Fibroblast of skin of scalp (primary cell): Measurements from ENCODE around the gene KRTAP10-3. TPM values are rescaled to one million over a fixed set of nuclear protein-coding genes. Genes with fewer than 3 reads are reported as not detected.
"Not testable (repeated sequence)": the region's sequence is repeated elsewhere in the genome, so short reads cannot be mapped to it uniquely, and the experiment has no call there.

Experiments used
- DNase-seq: peaks from one replicate; pipeline ENCODE4 v3.0.0-alpha.2; 2013
- polyA plus RNA-seq, 2 experiments: library from polyadenylated mRNA; unstranded; fragments of 120-200 nt; gene quantifications; one replicate each; pipeline ENCODE4 v1.2.1, GENCODE V29; 2013; ENCODE audit not compliant: insufficient read length in 2 of 2

The KRTAP10-3 gene
- not detected for polyA plus RNA-seq (2013, experiment 1 of 2; ENCODE audit: insufficient read length)
- polyA plus RNA-seq (2013, experiment 2 of 2; ENCODE audit: insufficient read length) = not detected

- DNase-seq = no peak
These were observed at the start of gene KRTAP10-3 for GRCh38 chr21:44558695-44559094. KRTAP10-3 (minus strand) TSS chr21:44558795; CDS start chr21:44558715, 80 bp downstream.

DNA sequence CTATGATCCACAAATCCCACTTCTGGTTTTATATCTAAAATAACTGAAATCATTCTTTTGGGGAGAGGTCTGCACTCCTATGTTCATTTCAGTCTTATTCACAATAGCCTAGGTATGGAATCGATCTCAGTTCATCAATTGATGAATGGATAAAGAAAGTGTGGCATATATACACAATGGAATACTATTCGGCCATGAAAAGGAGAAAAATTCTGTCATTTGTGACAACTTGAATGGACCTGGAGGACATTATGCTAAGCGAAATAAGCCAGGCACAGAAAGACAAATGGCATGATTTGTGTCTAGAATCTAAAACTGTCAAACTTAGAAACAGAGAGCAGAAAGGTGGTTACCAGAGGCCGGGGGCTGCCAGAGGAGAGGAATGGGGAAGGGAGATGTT, 47.9 kb upstream of the KRTAP10-3 start:
- DNase-seq = no peak

- no peak for DNase-seq
These were observed 45.3 kb upstream of the KRTAP10-3 start for GRCh38 chr21:44603911-44604310.

DNA sequence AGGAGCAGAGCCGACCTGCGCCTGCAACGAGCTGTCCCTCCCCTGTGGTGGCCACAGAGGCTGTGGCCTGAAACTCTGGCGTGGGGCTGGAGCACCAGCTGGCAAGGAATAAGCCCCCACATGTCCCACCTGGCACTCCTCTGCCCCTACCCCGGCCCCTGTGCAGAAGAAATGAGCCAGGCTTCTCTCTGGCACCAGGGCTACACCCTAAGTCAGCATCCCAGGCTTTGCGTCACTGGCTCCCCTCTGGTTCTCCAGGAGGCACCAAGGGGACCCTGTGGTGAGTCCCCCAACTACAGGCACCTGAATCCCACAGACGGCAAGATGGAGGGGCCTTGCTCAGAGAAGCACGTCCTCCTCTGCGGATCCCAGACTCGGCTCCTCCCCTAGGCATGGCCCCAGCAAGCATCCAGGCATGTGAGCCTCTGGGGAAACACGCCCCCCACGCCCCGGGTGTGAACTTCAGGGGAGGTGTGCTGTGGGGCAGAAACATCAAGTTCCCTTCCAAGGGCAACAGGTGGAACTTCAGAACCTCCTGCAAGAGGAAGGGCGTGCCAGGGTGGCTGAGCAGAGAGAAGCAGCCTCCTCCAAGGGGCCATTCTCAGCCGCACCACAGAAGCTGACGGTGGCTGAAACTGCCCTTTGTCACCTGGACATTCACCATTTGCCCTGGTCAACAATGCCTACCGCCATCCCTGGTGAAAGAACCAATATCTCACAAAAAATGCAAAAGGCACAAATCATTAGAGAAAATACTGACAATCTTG, 44.7 kb upstream of the KRTAP10-3 start:
- DNase-seq = no peak

DNA sequence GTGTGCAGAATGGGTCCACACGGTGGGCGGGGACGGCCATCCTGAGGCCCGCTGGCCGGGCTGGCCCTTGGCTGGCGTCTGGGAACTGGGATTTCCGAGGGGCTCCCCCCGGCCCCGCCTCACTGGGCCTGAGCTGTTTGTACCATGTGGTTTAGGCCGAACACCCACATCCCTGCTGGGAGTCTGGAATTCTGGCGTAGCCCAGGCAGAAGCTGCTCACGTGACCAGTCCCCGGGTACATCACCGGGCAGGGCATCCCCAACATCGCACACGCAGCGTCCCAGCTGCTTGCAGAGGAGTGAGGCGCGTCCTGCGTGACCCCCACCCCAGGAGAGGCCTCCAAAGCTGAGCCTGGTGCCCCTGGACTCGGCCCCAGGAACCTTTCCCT, 43.9 kb upstream of the KRTAP10-3 start:
- DNase-seq = no peak

DNA sequence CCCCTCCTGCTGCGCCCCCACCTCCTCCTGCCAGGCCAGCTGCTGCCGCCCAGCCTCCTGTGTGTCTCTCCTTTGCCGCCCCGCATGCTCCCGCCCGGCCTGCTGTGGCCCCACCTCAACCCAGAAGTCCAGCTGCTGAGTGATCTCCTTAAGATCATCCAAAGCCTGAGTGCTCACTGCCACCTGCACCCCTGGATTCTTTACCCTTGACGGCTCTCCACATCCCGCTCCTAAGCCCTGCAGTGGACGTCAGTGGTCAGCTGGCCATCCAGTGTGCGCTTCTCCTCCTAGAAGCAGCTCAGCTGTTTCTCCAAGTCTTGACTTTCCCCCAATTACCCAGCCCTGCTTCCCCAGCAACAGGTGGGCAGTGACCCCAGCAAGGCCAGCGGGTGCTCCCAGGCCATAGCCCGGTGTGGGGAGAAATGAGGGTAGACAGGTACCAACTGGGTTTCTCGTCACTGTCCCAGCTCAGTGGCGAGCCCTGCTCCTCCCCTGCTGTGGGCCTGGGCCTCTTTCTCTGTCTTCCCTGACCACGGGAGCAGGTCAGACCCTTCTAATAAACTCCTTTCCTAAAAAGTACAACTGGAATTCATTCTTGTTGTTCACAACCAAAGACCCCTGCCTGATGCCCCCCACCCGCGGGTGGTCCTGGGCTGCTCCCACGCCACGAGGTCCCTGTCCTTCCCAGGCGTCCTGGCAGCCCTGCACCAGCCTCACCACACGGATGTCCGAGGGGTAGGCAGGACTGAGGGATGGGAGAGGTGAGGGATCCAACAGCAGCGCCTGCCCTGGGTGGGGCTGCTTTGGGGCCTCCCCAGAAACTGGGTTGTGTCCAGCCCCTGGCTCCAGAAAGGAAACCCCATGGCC, 43.2 kb upstream of the KRTAP10-3 start:
- no peak for DNase-seq

DNA sequence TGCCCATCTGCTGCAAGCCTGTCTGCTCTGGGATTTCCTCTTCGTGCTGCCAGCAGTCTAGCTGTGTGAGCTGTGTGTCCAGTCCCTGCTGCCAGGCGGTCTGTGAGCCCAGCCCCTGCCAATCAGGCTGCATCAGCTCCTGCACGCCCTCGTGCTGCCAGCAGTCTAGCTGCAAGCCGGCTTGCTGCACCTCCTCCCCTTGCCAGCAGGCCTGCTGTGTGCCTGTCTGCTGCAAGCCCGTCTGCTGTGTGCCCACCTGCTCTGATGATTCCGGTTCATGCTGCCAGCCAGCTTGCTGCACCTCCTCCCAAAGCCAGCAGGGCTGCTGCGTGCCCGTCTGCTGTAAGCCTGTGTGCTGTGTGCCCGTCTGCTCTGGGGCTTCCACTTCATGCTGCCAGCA, 42.5 kb upstream of the KRTAP10-3 start:
- not testable (repeated sequence) for DNase-seq

DNA sequence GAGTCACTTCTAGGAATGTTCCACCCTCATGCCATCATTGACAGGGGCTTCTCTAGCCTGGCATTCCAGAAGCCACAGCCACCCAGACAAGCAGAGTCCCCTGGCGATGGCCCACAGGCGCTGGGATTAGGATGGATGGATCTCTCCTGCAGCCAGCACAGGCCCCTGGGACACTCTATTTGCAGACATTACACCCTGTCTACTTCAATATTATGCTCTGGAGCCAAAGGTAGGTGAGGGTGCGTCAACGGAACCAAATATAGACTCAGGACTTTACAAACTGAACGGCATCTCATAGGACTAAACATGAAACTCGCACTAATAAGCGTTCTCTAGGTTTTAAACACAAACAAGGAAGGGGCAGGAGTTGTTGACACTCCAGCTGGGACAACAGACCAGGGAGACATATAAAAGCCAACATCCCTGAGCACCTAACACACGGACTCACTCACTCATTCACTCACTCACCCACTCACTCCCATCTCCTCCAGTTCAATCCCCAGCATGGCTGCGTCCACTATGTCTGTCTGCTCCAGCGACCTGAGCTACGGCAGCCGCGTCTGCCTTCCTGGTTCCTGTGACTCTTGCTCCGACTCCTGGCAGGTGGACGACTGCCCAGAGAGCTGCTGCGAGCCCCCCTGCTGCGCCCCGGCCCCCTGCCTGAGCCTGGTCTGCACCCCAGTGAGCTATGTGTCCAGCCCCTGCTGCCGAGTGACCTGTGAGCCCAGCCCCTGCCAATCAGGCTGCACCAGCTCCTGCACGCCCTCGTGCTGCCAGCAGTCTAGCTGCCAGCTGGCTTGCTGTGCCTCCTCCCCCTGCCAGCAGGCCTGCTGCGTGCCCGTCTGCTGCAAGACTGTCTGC, 41.8 kb upstream of the KRTAP10-3 start, which contains the start of gene KRTAP10-7:
Gene KRTAP10-7 (plus strand): TSS at position 480 of the 861 bp plus-strand sequence. CDS start 25 bp downstream, at position 505.
- DNase-seq = not testable (repeated sequence)

DNA sequence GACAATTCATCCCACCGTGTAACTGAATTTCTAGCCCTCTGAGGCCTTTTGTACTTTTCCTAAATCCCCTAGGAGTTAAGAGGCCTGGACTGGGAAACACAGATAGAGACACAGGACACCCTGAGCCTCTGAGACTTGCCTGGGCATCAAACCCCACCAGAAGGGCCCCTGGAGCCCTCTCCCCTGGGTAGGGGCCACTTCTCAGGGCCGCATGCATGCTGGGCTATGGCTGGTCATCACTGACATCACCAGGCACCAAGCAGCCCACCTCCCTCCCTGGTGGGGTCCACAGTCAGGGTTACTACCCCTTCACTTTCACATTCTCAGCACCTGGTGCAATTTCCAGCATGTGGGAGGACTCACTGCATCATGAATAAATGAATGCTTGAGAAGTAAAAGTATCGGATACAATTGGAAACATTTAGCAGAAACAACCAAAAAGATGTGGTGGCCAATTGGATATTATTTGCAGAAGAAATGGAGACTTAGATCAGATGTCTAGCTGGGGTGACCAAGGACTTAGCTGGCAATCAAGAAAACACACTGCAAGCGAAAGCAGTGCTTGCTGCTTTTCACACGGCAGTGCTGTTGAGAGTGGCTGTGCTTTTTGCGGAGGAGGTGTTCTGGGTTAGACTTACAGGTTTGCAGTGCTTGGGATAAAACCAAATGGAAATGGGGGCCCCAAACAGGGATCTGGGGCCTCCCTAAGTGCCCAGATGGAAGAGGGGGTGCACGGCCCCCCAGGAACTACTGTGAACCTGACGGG, 40.9 kb upstream of the KRTAP10-3 start:
- DNase-seq = no peak

DNA sequence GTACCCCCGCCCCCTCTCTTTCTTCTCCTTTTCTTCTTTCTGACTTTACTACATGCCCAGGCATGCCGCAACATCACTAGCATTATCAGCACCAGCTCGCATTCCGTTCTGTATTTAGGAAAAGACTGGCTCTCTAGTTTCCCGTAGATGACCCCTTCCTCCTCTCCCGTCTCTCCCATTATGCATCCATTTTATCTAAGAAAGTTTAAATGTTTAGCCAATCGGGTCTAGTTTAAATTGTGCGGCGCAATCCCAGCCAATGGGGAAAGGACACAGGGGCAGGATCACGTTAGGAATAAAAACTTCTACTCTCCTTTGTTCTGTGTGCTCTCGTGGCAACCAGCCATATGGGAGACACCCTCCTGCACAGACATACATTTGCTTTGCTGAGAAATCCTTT, 39.5 kb upstream of the KRTAP10-3 start:
- DNase-seq = no peak

- no peak for DNase-seq
These were observed 37.6 kb upstream of the KRTAP10-3 start for GRCh38 chr21:44596068-44596725.

- no peak for DNase-seq
These were observed 36.9 kb upstream of the KRTAP10-3 start for GRCh38 chr21:44595524-44595923.

DNA sequence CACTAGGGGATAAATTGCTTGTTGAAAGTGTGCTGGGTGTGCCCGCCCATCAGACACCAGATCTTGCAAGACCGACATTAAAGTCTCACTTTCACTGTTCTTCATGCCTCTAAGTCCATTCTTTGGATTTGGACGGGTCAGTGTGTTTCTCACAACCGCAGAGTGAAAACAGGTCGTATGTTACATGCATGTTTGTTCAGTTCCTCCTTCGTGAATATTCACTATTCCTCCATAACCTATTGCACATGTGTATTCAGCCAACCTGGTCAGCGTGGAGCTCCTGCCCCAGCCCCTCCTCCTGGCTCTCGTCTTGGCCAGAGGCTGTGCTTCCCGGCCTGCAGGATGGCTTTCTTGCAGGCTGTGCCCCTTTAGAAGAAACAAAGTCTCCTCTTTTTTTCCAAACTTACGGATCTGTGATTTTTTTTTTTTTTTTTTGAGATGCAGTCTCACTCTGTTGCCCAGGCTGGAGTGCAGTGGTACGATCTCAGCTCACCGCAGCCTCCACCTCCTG, 35.9 kb upstream of the KRTAP10-3 start:
- DNase-seq = no peak

GRCh38 chr21:44593598-44594405, 35.2 kb upstream of the KRTAP10-3 start:
- no peak for DNase-seq

- DNase-seq = no peak
These were observed 34.1 kb upstream of the KRTAP10-3 start, which contains the start of gene KRTAP10-6 for GRCh38 chr21:44592446-44593311. KRTAP10-6 (minus strand) TSS chr21:44592505; CDS start chr21:44592484, 21 bp downstream.

DNA sequence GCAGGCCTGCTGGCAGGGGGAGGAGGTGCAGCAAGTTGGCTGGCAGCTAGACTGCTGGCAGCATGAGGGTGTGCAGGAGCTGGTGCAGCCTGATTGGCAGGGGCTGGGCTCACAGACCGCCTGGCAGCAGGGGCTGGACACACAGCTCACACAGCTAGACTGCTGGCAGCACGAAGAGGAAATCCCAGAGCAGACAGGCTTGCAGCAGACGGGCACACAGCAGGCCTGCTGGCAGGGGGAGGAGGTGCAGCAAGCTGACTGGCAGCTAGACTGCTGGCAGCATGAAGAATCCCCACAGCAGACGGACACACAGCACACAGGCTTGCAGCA, 33.2 kb upstream of the KRTAP10-3 start:
- not testable (repeated sequence) for DNase-seq

- not testable (repeated sequence) for DNase-seq
These were observed 32.6 kb upstream of the KRTAP10-3 start for GRCh38 chr21:44590897-44591800.

GRCh38 chr21:44590311-44590721, 31.7 kb upstream of the KRTAP10-3 start:
- DNase-seq = no peak
